Suppressor macrophage treated with lipopolysaccharide for 4 hours (primary cell): ENCODE results near the gene MBOAT7.
A peak's percentile ranks its signal among the peaks of the same experiment; 100 is the strongest.

ENCODE experiments used
- DNase-seq: peaks from one replicate; pipeline ENCODE4 v3.0.0-alpha.2; 2020

The MBOAT7 gene

GRCh38 chr19:54136864-54137698 lies 52.3 kb downstream of the MBOAT7 start:
- DNase-seq: peak; percentile 100

DNA sequence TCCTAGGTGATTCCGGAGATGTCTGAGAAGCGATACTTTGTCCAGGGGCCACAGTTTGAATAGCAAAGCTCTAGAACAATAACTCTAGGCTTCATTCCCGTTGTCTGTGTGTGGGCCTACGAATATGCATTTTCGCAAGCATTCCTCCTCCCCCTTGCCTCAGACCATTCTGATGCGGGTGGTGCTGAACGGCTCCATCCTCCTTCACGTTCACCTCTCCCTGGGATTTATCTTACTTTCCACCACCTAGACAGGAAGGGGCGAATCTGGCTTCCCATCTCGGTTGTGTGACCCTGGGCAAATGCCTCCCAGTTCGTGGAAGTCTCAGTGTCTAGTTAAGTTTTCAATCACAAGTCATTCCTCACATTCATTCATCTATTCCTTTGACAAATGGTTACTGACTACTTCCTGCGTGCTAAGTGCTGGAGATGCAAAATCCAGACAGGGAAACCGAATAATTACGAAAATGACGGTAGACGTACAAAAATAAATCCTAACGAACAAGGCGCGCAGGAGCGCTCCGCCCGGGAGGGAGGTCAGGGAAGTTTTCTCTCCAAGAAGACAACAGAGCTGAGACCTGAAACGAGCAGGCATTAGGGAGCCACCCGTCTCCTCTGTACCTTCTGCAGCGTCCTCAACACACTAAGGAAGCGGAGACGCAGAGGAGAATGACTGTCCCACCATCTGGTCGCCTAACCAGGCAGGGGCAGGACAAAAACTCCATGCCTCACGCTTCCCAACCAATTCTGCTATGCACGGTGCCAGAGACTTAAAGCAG lies 53.1 kb downstream of the MBOAT7 start:
- no peak for DNase-seq

- no peak for DNase-seq
These were observed 55.3 kb downstream of the MBOAT7 start for GRCh38 chr19:54133957-54134590.

DNA sequence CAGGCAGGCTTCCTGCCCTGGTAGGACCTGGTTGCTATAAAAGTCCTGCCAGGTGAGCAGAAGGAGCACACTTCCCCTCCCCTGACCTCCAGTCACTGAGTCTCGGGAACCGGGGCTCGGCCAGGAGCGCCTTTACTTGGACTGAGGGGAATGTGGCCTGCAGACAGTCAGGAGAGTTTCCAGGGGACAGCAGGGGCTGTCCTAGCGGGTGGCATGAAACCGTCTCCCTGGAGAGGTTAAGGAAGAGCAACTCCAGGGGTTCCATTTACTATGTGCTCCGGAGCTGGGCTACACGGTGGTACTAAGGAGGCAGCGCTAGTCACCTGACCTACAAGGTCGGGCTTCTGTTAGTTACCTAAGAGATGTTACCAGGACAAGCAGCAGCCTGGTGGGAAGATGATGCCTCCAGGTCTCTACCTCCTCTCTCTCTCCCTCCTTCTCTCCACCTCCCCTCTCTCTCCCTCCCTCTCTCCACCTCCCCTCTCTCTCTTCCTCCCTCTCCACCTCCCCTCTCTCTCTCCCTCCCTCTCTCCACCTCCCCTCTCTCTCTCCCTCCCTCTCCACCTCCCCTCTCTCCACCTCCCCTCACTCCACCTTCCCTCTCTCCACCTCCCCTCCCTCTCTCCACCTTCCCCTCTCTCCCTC lies 55.9 kb downstream of the MBOAT7 start:
- DNase-seq: no peak

GRCh38 chr19:54129617-54129996 lies 59.8 kb downstream of the MBOAT7 start:
- DNase-seq: no peak

DNA sequence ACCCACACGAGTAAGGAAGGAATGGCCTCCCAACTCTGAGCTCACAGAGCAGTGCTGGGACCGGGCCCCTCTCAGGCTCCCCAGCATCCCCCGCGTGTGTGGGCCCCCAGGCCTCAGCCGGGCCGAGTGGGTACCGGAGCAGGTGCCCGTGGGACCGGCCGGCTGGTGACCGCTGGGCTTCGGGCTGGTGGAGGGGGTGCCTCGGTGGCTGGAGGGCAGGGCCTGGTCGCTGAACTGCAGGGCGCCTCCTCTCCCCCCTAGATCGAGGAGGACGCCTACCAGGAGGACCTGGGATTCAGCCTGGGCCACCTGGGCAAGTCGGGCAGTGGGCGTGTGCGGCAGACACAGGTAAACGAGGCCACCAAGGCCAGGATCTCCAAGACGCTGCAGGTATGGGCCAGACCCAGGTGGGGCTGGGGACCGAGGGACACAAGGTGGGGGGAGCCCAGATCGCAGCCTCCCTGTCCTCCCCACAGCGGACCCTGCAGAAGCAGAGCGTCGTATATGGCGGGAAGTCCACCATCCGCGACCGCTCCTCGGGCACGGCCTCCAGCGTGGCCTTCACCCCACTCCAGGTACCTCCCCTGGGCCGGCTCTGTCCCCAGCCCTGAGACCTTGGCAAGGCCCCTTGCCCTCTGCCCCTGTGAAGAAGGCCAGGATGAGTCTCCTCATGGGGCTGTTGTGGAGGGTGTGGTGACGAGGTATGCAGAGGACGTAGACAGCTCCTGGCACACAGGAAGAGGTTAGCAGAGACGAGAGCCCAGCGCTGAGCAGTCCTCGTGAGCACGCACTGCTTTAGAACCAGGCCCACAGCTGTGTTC lies 60.4 kb downstream of the MBOAT7 start:
- DNase-seq: no peak

- DNase-seq: no peak
These were observed 61.0 kb downstream of the MBOAT7 start for GRCh38 chr19:54128441-54128725.

DNA sequence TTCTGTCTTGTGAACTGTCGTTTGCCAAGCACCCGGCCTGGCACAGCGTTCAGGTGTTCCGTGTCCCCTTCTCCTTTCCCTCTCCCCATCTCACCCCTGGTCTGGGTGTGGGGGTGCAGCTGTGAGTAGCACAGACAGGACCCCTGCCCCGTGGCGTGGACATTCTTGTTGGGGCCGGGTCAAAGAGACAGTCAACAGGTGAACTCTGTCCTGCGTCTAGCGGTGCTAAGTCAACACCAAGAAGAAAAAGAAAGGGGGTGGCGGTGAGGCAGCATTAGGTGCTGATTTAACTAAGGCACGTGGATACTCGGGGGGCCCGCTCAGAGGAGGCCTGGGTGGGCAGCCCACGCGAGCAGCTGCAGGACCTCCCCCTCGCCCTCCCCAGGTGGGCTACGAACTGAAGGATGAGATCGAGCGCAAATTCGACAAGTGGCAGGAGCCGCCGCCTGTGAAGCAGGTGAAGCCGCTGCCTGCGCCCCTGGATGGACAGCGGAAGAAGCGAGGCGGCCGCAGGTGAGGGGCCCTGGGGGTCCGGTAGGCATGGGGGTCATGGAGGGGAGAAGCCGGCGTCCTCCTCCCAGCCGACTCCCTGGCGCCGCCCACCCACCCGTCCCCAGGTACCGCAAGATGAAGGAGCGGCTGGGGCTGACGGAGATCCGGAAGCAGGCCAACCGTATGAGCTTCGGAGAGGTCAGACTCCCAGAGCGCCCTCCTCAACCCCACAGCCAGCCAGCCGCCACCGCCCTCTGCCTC lies 61.5 kb downstream of the MBOAT7 start:
- DNase-seq: no peak

- DNase-seq: no peak
These were observed 63.7 kb downstream of the MBOAT7 start for GRCh38 chr19:54125713-54126112.

- DNase-seq: no peak
These were observed 65.0 kb downstream of the MBOAT7 start for GRCh38 chr19:54124393-54124792.

DNA sequence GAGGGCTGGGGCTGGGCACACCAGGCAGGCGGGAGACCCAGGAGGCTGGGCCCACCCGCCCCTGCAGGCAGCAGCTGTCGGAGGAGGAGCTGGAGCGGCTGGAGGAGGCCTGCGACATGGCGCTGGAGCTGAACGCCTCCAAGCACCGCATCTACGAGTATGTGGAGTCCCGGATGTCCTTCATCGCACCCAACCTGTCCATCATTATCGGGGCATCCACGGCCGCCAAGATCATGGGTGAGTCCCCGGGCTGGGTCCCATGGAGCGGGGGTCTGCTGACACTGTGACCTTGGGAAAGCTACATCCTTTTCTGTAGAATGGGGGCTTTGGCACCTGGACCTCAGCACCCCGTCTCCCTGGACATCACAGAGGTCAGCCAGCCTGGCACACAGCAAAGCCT lies 65.7 kb downstream of the MBOAT7 start:
- no peak for DNase-seq
